Smooth muscle cell (in vitro differentiated cells): ENCODE results near the gene TBC1D1. TPM values are rescaled to one million over a fixed set of nuclear protein-coding genes. Genes with fewer than 3 reads are reported as not detected.

Experiments used
- DNase-seq: peaks from one replicate; lab custom pipeline; 2025; ENCODE audit not compliant: unreplicated experiment; lab: John Stamatoyannopoulos, UW
- H2AFZ ChIP-seq: fragments of 200-600 bp; sonication (generic); 2 replicates; pipeline ENCODE4 v1.6.0; 2016; ENCODE audit warnings: antibody characterized with exemption, low read depth, mild to moderate bottlenecking
- H3F3A ChIP-seq: fragments of 200-600 bp; sonication (generic); 2 replicates; pipeline ENCODE4 v1.6.0; 2017; ENCODE audit warnings: antibody characterized with exemption, low read depth
- H3K27ac ChIP-seq: fragments of 200-600 bp; sonication (generic); 2 replicates; pipeline ENCODE4 v1.5.1; 2016; ENCODE audit warnings: low read depth, mild to moderate bottlenecking
- H3K27me3 ChIP-seq: fragments of 200-600 bp; sonication (generic); 2 replicates; pipeline ENCODE4 v1.6.1; 2016; ENCODE audit warnings: low read depth, mild to moderate bottlenecking
- H3K36me3 ChIP-seq: fragments of 200-600 bp; sonication (generic); 2 replicates; pipeline ENCODE4 v1.5.1; 2016; ENCODE audit warnings: low read depth
- H3K4me1 ChIP-seq: fragments of 200-600 bp; sonication (generic); 2 replicates; pipeline ENCODE4 v1.5.1; 2016; ENCODE audit warnings: low read depth
- H3K4me2 ChIP-seq: fragments of 200-600 bp; sonication (generic); 2 replicates; pipeline ENCODE4 v1.6.0; 2016; ENCODE audit warnings: mild to moderate bottlenecking
- H3K4me3 ChIP-seq: fragments of 200-600 bp; sonication (generic); 2 replicates; pipeline ENCODE4 v1.5.1; 2016; ENCODE audit warnings: mild to moderate bottlenecking
- H3K79me2 ChIP-seq: fragments of 200-600 bp; sonication (generic); 2 replicates; pipeline ENCODE4 v1.6.0; 2016; ENCODE audit warnings: low read depth, mild to moderate bottlenecking
- H3K9ac ChIP-seq: fragments of 200-600 bp; sonication (generic); 2 replicates; pipeline ENCODE4 v1.6.0; 2016; ENCODE audit warnings: low read depth
- H3K9me3 ChIP-seq: fragments of 200-600 bp; sonication (generic); replicated peaks from 2 replicates; pipeline ENCODE4 v1.5.1; 2016; ENCODE audit warnings: low read depth
- H4K20me1 ChIP-seq: fragments of 200-600 bp; sonication (generic); 2 replicates; pipeline ENCODE4 v1.6.0; 2016; ENCODE audit warnings: low read depth
- WGBS: methylation state at CpG from one replicate; pipeline ENCODE4 v1.1.7; 2016; ENCODE audit warnings: low lambda C conversion rate; 5-methylcytosine and 5-hydroxymethylcytosine counted together
- polyA plus RNA-seq: library from polyadenylated mRNA; unstranded; fragments of >200 nt; fragmentation: Nextera tagmentation; extraction: Ambion mirVana; gene quantifications from 2 replicates; pipeline ENCODE4 v1.2.1, GENCODE V29; 2016
- total RNA-seq: library from RNA; depleted of rRNA; stranded (reverse); fragments of >200 nt; gene quantifications from 2 replicates; pipeline ENCODE4 v1.2.3, GENCODE V29; 2014
- TF ChIP-seq, protein P1 (sequence below): fragments of 200-600 bp; sonication (generic); IDR thresholded peaks from 2 replicates; pipeline ENCODE4 v1.5.1; 2017; ENCODE audit warnings: borderline replicate concordance, mild to moderate bottlenecking, antibody characterized with exemption; ENCODE audit not compliant: insufficient read depth, poor library complexity, severe bottlenecking

Gene TBC1D1
- total and polyA plus RNA-seq, 2 experiments from 2014 or later: 81.5 to 117 TPM

DNA sequence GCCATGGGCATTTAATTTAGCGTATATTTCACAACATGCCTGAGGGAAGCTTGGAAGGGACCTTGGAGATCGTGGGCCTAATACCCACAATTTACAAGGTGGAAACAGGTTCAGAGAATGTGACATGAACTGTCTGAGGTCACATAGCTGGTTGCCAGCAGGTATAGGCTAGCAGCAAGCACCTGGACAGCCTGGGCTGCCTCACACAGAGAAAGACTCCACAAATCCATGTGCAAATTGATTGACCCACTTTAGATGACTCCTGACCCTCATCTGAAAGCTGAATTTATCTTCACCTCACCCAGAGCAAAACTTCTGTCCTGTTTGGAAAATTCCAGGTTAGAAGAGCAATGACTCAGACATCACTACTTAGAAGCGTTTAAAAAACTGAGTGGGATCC is 75.2 kb downstream of the TBC1D1 start:
- DNase-seq: no peak
- WGBS: 67% methylated on average over 3 of the region's 3 CpGs
- H3F3A ChIP-seq: peaks cover 3% of the 10 kb centered on the region
- no peaks in the 10 kb centered on the region for H3K9me3 ChIP-seq
- no peaks in the 10 kb centered on the region for H3K27me3 ChIP-seq
- H3K9ac ChIP-seq: no peak overlapping the region
- H3K27ac ChIP-seq: no peak overlapping the region
- no peak overlapping the region for H2AFZ ChIP-seq
- TF ChIP-seq, protein P1, sequence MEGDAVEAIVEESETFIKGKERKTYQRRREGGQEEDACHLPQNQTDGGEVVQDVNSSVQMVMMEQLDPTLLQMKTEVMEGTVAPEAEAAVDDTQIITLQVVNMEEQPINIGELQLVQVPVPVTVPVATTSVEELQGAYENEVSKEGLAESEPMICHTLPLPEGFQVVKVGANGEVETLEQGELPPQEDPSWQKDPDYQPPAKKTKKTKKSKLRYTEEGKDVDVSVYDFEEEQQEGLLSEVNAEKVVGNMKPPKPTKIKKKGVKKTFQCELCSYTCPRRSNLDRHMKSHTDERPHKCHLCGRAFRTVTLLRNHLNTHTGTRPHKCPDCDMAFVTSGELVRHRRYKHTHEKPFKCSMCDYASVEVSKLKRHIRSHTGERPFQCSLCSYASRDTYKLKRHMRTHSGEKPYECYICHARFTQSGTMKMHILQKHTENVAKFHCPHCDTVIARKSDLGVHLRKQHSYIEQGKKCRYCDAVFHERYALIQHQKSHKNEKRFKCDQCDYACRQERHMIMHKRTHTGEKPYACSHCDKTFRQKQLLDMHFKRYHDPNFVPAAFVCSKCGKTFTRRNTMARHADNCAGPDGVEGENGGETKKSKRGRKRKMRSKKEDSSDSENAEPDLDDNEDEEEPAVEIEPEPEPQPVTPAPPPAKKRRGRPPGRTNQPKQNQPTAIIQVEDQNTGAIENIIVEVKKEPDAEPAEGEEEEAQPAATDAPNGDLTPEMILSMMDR: no peak
- no peak overlapping the region for H3K4me3 ChIP-seq
- H4K20me1 ChIP-seq: no peaks in the 10 kb centered on the region
- no peak overlapping the region for H3K4me2 ChIP-seq
- H3K36me3 ChIP-seq: no peaks in the 10 kb centered on the region
- no peaks in the 10 kb centered on the region for H3K4me1 ChIP-seq
- no peaks in the 10 kb centered on the region for H3K79me2 ChIP-seq

DNA sequence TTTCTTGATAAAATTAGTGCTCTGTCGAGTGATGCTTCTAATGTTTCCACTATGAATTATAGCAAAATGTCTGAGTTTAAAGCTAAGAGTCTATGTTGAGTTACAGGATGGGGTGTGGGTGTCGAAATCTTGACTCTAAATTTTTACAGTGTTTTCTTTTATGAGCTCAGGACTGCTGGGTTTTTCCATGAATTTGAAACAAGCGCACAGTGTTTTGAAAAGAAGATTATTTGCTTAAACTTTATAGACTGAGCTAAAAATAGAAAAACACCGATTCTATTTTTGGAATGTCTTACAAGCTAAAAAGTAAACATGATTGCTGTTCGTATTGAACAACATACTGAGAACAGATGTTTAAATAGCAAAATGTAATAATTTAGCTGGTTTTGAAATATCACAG is 76.9 kb downstream of the TBC1D1 start:
- H3K79me2 ChIP-seq: no peaks in the 10 kb centered on the region
- TF ChIP-seq, protein P1: no peak
- H3K4me3 ChIP-seq: peak overlapping the region; percentile 6
- no peaks in the 10 kb centered on the region for H3K27me3 ChIP-seq
- H3K27ac ChIP-seq: peak overlapping the region; percentile 45
- H3K4me1 ChIP-seq: no peaks in the 10 kb centered on the region
- peak overlapping the region; percentile 16 for H3K9ac ChIP-seq
- no peaks in the 10 kb centered on the region for H3F3A ChIP-seq
- DNase-seq: no peak
- H3K36me3 ChIP-seq: no peaks in the 10 kb centered on the region
- no peaks in the 10 kb centered on the region for H4K20me1 ChIP-seq
- 24% methylated on average over 5 of the region's 5 CpGs for WGBS
- H2AFZ ChIP-seq: peak overlapping the region; percentile 1
- no peaks in the 10 kb centered on the region for H3K9me3 ChIP-seq
- H3K4me2 ChIP-seq: peak overlapping the region; percentile 73

- H3K27me3 ChIP-seq: no peaks in the 10 kb centered on the region
- DNase-seq: no peak
- no peak overlapping the region for H3K4me3 ChIP-seq
- no peak overlapping the region for H3K9ac ChIP-seq
- H3K4me2 ChIP-seq: no peak overlapping the region
- no peaks in the 10 kb centered on the region for H3K79me2 ChIP-seq
- H3F3A ChIP-seq: no peaks in the 10 kb centered on the region
- H3K9me3 ChIP-seq: no peaks in the 10 kb centered on the region
- no peaks in the 10 kb centered on the region for H3K36me3 ChIP-seq
- 52% methylated on average over 3 of the region's 3 CpGs for WGBS
- TF ChIP-seq, protein P1: no peak
- H3K27ac ChIP-seq: peak overlapping the region; percentile 45
- no peaks in the 10 kb centered on the region for H4K20me1 ChIP-seq
- H2AFZ ChIP-seq: no peak overlapping the region
- no peaks in the 10 kb centered on the region for H3K4me1 ChIP-seq
These were observed 77.9 kb downstream of the TBC1D1 start for GRCh38 chr4:37968747-37969146.

GRCh38 chr4:37970702-37971101 is 79.8 kb downstream of the TBC1D1 start:
- no peak for DNase-seq
- no peak overlapping the region for H3K27ac ChIP-seq

More at GRCh38 chr4:37970702-37971101, 79.8 kb downstream of the TBC1D1 start:
- H3K27me3 ChIP-seq: no peaks in the 10 kb centered on the region
- H3K4me1 ChIP-seq: no peaks in the 10 kb centered on the region
- TF ChIP-seq, protein P1: no peak
- H3K4me3 ChIP-seq: no peak overlapping the region
- H3K4me2 ChIP-seq: no peak overlapping the region
- H3K79me2 ChIP-seq: no peaks in the 10 kb centered on the region
- no peaks in the 10 kb centered on the region for H4K20me1 ChIP-seq
- 89% methylated on average over 1 of the region's 1 CpG for WGBS
- no peaks in the 10 kb centered on the region for H3K9me3 ChIP-seq
- no peak overlapping the region for H2AFZ ChIP-seq
- H3F3A ChIP-seq: no peaks in the 10 kb centered on the region
- no peaks in the 10 kb centered on the region for H3K36me3 ChIP-seq
- no peak overlapping the region for H3K9ac ChIP-seq
